GM18505 (cell line): ENCODE measurements around the gene OVCA2.

Experiments
- ATAC-seq: cut with Tn5 transposase; IDR thresholded peaks from one replicate; pipeline ENCODE4 v1.9.1; 2021; ENCODE audit not compliant: unreplicated experiment
- POLR2A ChIP-seq: IDR thresholded peaks from 4 replicates; pipeline ENCODE4 v1.6.1; 2011; ENCODE audit warnings: borderline replicate concordance; ENCODE audit not compliant: insufficient read depth, insufficient read length; ENCODE audit errors: extremely low read depth

Gene OVCA2

DNA sequence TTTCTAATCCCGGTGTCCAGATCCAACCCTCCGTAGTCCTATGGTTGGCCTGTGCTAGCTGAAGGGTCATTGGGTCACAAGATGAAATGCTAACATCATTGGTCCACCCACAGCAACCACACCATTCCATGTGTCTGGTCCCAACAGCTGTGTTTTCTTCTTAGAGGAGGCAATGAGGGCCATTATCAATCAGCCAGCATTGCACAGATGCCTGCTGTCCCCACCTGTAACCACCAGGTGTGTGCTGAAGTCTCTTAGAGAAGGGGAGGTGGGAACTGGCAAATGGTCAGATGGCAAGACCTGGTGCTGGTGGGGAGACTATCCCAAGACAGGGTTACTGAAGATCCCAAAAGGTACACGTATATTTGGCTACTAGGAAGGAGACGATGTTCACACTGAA lies 50.4 kb downstream of the OVCA2 start:
- TF ChIP-seq POLR2A: no peak
- ATAC-seq: no peak
